NCI-H82 (cell line): ENCODE data around the gene GCNT2.
"Not testable (repeated sequence)": the region's sequence is repeated elsewhere in the genome, so short reads cannot be mapped to it uniquely, and the experiment has no call there.

ENCODE experiments used
- DNase-seq: peaks from one replicate; lab custom pipeline; 2025; lab: John Stamatoyannopoulos, UW

GCNT2 gene

DNA sequence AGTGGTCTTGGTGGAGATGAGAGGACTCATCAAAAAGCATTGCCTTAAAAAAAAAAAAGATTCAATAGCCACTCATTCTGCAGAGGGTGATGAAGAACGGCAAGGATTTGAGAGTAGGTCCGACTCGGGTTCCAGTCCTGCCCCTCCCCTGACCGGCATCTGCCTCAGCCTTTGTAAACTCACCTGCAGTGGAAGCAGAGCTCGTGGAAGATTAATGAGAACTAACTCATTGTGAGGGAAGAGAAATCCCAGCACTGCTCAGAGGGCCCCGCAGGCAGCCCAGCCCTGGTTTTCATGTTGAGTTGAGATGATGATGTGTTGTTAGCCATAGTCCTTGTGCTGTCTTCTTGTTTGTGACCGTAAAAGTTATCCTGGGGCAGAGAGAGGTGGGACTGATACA is 59.4 kb downstream of the GCNT2 start:
- DNase-seq, result no peak

DNA sequence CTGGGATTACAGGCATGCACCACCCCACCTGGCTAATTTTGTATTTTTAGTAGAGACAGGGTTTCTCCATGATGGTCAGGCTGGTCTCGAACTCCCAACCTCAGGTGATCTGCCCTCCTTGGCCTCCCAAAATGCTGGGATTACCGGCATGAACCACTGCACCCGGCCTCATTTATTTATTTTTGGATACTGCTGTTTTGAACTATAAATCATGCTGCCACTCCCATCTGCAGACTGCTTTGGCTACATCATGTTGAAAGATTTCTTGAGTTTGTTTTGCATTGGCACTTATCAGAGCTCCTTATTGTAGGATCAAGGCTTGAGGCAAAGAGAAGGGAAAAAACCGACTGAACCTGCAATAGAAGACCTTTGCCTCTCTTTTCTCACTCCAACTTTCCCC is 60.3 kb downstream of the GCNT2 start:
- not testable (repeated sequence) for DNase-seq

DNA sequence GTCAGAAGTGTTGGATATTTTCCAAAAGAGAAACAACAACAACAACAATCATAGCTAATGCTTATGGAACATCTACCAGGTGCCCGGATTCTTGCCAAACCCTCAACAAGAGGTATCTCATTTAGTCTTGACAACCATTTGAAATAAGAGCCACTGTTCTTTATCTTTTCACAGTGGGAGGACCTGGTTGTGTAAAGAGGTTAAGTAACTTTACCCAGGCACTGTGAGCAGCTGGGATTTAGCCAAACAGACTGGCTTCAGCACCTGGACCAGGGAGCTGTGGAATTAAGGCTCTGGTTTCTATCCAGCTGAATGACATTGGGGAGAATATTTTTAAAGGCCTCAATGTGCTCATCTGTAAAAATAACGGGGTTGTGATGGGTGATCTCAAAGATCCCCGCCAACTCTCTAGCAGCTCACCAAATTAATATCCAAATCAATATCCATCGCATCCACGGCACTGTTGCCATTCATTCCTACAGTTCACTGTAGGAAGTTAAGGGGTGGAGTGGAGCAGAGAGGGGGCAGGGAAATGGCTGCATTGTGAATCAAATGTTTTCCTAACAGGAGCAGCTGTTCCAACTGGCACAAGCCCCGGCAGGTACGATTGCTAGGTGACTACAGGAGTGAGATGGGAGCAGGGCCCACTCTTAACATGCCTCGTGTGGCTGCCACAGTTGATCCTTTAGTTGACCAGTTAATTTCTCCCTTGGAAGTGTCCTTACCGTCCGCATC is 61.8 kb downstream of the GCNT2 start:
- DNase-seq, result peak; percentile 60

DNA sequence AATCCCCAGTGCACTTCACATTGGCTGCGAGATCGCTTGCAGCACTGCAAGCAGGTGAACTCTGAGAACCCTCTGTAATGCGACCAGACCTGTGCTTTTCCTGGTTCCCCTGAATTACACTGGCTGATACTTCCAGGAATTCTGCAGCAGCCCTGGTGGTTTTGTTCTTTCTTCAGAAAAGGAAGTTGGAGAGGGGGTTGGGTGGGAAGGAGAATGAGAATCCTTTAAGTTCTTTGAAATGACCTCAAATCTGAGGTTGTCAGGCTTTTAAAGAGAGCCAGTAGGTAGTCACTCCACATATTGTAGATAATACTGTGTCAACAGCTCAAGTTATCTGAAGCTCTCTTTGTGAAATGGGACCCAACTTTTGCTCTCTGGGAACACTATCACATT is 62.4 kb downstream of the GCNT2 start:
- no peak for DNase-seq

DNA sequence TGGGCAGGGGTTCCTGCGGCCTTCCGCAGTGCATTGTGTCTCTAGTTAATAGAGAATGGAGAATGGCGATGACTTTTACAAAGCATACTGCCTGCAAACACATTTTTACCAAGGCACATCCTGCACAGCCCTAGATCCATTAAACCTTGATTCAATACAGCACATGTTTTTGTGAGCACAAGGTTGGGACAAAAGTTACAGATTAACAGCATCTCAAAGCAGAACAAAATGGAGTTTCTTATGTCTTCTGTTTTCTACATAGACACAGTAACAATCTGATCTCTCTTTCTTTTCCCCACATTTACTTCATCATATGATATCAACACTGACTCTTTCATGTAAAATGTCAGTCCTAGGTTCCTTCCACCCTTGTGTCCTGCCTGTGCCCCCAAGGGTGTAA is 63.5 kb downstream of the GCNT2 start:
- DNase-seq, result no peak

DNA sequence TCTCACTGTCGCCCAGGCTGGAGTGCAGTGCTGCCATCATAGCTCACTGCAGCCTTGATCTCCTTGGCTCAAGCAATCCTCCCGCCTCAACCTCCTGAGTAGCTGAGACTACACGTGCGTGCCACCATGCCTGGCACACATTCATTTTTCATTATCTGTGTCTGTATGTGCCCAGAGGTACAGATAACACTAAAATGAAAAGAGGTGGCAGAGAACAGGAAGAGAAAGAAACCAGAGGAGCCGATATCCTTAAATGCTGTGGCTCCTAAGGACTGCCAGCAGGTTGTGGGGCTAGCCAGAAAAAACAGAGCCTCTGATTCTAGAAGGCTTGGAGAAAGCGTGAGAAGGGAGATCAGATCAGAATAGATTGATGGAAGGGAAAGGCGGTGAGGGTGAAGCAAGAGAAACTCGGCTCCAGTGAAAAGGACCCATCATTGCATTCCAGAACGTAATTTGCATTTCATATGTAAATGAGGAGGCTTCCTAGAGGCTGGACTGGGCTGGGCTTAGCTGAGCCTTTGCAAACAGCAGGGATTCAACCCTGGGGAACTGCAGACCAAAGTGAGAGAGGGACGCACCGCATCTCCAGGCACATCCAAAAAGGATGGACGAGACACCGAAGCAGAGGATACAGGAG is 64.2 kb downstream of the GCNT2 start:
- DNase-seq, result no peak

DNA sequence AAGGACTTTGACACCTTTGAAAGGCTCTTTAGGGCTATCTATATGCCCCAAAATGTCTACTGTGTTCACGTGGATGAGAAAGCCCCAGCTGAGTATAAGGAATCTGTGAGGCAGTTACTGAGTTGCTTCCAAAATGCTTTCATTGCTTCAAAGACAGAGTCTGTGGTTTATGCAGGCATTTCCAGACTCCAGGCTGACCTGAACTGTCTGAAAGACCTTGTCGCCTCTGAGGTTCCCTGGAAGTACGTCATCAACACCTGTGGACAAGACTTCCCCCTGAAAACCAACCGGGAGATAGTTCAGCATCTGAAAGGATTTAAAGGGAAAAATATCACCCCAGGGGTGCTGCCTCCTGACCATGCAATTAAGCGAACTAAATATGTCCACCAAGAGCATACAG is 65.2 kb downstream of the GCNT2 start:
- DNase-seq, result no peak

DNA sequence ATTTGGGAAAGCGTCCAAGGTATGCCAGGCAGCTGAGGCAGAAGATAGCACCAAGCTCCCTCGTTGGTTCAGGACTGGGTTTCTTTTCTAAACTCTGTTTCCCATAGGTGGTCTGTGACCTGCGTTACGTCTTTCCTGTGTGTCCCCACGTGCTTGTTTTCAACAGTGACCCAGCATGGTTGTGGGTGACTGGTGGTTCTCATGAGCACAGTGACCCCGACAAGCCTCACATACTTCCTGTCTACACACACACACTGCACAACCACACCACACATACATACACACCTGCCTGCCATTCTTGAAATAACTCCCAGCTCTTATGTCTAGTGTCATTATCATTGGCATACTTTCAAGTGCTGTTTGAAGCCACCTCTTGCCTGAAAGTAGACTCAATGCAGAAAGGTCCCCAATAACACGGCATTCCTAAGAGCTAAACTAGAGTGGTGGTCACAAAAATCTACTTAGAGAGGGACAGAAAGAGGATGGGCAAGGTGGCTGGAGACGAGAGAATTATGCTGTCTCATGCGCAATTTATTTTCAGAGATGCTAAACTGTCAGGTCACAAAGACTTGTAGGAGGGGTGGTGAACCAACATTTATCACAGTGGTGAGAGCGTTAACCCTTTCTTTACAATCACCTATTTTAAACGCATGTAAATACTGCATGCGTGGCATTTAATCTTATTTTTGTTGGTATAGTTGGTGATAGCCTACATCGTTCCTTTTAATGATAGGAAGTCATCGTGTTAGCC is 66.7 kb downstream of the GCNT2 start:
- DNase-seq, result no peak

DNA sequence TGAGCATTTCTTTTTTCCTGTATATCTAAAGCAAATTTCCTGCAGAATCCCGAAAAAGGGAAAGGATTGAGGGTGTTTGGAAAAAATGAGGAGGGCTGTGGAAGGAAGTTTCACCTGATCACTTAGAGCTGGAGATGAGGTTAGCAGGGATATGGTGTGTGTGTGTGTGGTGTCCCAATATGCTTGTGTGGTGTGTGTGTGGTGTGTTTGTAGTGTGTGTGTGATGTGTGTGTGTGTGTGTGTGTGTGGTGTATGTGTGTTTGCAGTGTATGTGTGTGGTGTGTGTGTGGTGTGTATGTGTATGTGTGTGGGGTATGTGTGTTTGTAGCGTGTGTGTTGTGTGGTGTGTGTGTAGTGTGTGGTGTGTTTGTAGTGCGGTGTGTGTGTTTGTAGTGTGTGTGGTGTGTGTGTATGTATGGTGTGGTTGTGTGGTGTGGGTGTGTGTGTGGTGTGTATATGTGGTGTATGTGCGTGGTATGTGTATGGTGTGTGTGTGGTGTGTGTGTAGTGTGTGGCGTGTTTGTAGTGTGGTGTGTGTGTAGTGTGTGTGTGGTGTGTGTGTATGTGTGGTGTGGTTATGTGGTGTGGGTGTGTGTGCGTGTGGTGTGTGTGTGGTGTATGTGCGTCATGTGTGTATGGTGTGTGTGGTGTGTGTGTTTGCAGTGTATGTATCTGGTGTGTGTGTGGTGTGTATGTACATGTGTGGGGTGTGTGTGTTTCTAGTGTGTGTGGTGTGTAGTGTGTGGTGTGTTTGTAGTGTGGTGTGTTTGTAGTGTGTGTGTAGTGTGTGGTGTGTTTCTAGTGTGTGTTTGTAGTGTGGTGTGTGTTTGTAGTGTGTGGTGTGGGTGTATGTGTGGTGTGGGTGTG is 67.6 kb downstream of the GCNT2 start:
- DNase-seq, result no peak

DNA sequence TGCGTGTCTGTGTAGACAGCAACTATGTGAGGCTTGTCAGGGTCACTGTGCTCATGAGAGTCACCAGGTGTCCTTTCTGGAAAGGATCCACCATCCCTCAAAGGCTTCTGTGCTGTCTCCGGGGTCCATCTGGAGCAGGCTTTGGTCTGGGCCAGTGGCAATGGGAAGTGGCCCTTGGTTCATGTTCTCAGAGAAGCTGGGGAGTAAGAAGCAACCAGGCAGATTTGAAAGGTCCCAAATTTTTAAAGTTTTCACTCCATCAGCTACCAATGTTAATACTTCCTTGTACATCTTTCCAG is 68.2 kb downstream of the GCNT2 start:
- DNase-seq, result no peak

DNA sequence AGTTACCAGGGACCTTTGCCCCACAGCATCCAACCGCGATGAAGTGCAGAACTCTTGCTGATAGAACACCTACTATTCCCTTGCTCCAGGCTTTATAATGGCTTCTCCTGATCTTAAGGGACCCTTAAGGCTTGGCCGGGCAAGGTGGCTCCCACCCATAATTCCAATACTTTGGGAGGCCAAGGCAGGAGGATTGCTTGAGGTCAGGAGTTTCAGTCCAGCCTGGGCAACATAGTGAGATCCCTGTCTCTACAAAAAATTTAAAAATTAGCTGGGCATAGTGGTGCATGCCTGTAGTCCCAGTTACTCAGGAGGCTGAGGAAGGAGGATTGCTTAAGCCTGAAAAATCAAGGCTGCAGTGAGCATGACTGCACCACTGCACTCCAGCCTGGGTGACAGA is 68.8 kb downstream of the GCNT2 start:
- no peak for DNase-seq

DNA sequence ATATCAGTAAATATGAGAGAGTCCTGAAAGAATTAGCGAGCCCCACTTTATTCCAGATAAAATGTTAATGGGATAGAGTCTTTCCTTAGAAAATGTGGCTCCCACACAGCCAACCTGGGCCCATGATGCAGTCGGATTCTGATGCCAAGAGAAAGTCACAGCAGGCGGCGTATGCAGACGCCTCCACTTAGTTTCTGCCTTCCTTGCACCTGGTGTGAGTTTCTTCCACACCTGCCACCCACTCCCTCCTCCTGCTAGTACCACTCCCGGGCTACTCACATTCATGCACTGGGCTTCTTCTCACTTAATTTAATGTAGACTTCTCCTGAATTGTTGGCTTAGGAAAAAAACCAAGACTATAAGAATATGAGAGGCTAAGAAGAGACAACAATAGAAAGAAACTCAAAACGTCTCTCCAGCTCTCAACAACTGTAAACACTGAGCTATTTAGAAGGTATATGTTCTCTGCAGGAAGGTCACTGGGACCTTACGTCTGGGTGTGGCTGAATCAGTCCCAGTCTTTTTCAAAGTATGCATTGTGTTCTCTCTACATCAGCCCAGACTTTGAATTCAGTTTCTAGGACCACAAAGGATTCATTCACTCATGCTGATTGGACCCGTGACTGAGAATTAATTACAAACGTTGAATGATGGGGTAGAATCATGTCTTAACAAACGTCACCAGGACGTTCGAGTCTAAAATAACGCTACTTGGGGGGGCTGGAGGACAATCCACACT is 70.4 kb downstream of the GCNT2 start:
- no peak for DNase-seq

DNA sequence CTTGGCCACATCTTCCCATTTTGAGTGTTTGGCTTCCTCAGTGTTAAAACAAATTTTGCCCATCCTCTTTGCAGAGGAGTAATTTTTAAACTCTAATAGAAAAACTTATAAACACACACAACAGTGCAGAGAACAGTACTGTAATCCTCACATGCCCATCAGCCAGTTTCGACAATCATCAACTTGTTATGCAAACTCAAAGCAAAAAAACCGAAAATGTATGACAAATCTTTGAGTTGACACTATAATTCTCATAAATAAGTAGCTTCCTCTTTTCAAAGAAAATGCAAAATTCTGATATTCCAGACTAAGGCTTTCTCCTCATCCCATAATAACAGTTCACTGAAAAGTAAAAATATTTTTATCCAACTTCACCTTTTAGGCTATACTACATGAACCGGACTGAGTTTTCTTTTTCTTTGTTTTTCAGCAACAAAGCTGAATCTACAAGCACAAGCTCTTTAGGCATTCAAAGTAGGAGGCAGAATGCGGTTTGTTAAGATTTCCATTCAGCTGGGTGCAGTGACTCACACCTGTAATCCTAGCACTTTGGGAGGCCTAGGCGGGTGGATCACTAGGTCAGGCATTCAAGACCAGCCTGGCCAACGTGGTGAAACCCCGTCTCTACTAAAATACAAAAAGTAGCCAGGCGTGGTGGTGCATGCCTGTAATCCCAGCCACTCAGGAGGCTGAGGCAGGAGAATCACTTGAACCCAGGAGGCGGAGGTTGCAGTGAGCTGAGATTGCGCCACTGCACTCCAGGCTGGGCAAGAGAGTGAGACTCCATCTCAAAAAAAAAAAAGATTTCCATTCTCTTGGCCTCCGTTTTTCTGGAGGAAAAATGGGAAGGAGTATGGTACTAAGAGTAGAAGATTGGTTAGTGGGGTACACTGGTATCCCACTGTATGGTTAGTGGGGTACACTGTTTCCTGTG is 74.8 kb downstream of the GCNT2 start:
- DNase-seq, result no peak

DNA sequence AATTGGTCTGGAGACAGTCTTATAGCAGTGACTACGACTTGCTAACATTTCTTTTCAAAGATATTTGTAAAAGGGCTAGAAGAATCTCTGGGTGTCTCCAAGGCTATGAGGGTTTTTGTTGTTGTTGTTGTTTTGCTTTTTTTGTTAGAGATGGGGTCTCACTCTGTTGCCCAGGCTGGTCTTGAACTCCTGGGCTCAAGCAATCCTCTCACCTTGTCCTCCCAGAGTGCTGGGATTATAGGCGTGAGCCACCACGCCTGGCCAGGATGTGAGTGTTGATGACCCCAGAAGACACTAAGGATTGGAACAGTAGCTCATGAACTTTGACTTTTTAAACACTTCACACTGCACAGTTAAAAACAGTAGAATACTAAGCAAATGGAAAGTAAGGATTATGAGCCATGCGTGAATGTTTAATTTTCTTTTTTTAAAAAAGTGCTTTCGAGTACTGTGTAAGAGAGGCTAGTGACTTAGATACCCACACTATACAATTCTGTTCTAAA is 76.4 kb downstream of the GCNT2 start:
- no peak for DNase-seq

DNA sequence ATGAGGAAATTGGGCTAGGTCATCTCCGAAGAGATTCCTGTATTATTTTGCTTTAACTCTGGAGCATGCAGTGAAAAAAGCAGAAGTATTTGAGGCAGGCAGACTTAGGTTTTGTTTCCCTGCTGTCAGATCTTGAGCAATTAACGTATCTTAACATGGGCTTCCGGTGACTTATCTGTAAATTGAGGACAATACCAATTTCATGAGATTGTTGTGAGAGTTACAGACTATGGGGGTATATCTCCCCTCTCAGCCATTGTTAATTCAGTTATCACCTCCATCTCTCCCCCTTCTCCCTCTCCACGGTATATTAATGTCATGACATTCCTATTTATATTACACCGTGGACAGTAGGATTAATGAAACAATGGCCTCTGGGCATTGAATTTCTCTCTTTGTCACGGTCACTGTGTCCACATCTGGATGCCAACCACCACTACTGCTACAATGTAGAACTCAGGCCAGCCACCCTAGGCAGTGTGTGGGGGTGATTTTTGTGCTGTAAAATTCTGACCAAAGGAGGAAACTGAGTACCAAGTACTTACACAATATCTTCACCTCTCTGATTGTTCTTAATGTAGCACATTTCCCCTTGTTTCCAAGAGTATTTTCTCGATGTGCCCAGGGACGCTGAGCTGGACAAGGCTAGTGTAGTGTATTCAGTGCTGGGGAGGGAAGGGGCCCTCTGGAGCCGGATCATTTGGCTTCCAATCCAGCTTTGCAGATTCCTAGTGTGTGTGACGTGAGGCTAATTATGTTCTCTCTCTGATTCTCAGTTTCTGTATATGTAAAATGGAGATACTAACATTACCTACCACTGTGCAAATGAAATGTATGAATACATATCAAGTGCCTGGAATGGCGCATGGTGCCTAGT is 77.2 kb downstream of the GCNT2 start:
- no peak for DNase-seq

DNA sequence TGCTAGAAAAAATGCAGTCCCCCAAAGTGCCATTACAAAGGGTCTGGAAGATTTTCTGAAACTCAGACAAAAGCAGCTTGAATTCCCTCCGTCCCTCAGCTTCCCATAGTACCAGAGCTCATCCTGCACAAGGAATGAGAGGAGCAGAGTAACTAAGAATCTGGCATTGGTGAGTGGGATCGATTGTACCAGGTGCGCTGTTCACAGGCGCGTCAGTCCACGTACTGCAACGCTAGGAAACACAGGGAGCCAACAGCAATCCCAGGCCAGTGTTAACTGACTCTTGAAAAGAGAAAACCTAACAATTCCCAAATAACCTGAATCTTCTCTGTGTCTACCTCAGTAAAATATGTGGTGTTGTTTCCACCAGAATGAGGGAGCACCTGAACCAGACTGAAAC is 77.9 kb downstream of the GCNT2 start:
- DNase-seq, result no peak

DNA sequence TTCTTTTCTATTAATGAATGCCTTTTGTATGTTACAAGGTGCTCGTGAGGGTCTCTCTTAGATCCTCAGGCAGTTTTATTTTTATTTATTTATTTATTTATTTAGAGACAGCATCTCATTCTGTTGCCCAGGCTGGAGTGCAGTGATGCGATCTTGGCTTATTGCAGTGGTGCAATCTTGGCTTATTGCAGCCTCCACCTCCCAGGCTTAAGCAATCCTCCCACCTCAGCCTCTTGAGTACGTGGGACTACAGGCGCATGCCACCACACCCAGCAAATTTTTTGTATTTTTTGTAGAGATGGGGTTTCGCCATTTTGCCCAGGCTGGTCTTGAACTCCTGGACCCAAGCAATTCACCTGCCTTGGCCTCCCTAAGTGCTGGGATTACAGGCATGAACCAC is 79.5 kb downstream of the GCNT2 start:
- not testable (repeated sequence) for DNase-seq

DNA sequence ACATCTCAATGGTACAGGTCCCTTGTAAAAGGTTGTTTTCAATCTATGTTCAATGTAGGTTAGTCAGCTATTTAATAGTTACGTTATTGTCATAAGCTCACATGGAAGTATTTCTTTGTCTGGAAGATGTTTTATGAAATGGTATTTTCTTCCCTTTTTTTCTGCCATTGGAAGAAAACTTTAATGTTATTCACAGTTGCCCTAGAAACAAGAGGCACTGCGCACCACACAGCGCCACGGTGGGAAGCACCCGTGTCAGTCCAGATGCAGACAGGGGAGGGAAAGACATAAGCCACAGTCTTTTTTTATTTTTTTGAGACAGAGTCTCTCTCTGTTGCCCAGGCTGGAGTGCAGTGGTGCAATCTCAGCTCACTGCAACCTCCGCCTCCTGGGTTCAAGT is 82.1 kb downstream of the GCNT2 start:
- no peak for DNase-seq

DNA sequence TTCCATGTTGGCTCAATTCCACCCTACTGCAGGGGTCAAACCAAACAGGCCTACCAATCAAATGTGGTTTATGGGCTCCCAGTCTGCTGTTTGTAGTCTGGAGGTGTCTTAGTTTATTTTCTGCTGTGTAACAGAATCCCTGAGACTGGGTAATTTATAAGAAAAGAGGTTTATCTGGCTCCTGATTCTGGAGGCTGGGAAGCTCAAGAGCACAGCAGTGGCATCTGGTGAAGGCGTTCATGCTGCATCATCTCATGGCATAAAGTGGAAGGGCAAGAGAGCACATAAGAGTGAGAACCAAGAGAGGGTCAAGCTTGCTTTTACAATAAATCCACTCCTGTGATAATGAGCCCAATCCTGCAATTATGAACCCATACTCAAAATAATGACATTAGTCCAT is 87.9 kb downstream of the GCNT2 start:
- no peak for DNase-seq

DNA sequence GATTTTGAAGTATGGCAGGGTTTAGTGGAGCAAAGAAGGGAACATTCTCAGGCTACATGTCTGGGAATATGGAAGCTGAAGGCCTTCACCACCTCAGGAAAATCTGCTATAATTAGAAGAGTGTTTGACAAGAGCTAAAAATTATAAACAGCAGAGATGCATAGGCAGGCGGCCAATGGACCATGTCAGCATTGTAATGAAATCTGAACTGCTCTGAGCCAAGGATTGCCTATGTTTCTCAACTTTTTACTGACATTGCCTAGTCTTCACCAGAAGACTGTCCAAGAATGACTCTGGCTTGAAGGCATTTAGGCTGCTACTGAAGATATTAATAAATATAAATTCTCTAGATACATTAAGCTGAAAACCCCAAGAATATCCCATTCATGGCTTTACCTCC is 89.1 kb downstream of the GCNT2 start:
- no peak for DNase-seq
